BJ (cell line): ENCODE measurements around the gene SLFN11. TPM values are rescaled to one million over a fixed set of nuclear protein-coding genes. Genes with fewer than 3 reads are reported as not detected.

Experiments
- CTCF ChIA-PET: fragments of 350-600 bp; formaldehyde crosslinking; extraction: SDS; loops from one replicate; lab custom pipeline; 2021; ENCODE audit warnings: antibody characterized with exemption, inconsistent platforms; lab: Yijun Ruan, JAX
- POLR2A ChIA-PET: fragments of 300-600 bp; sonication (Branson Sonifier 250); formaldehyde crosslinking; extraction: SDS; loops from one replicate; lab custom pipeline; 2021; ENCODE audit warnings: antibody characterized with exemption; lab: Charles Lee
- DNase-seq: peaks from one replicate; pipeline ENCODE4 v3.0.0-alpha.2; 2011; ENCODE audit warnings: low read depth
- H3K27me3 ChIP-seq: 2 replicates; pipeline ENCODE4 v1.6.0; 2011; ENCODE audit warnings: low read length; ENCODE audit not compliant: control insufficient read depth, insufficient read depth
- H3K36me3 ChIP-seq: 2 replicates; pipeline ENCODE4 v1.5.1; 2011; ENCODE audit warnings: low read length; ENCODE audit not compliant: control insufficient read depth, insufficient read depth
- H3K4me3 ChIP-seq: 2 replicates; pipeline ENCODE4 v1.5.1; 2011; ENCODE audit warnings: low read depth, mild to moderate bottlenecking, control low read depth, low read length
- CTCF ChIP-seq: IDR thresholded peaks from 2 replicates; pipeline ENCODE4 v1.5.1; 2011; ENCODE audit warnings: low read depth, mild to moderate bottlenecking, control low read depth, inconsistent platforms, low read length, moderate library complexity; ENCODE audit not compliant: insufficient read depth
- polyA plus RNA-seq: library from polyadenylated mRNA; depleted of rRNA; stranded (reverse); fragments of >200 nt; gene quantifications from 2 replicates; pipeline ENCODE4 v1.2.3, GENCODE V29; 2011

SLFN11 gene
- polyA plus RNA-seq, 1 experiment = 14.5 TPM

GRCh38 chr17:35352284-35352683 is 21.1 kb downstream of the SLFN11 start:
- Histone ChIP-seq H3K4me3 (no peak overlapping the region), H3K36me3 (peaks cover 4% of the 10 kb centered on the region), H3K27me3 (no peaks in the 10 kb centered on the region)
- CTCF ChIA-PET = interaction anchor here (1.8 kb wide), 1 partner anchor 39 kb away, joined by 5 read pairs; no protein-coding TSS in a partner anchor
- POLR2A ChIA-PET = no interaction called here
- no peak for TF ChIP-seq CTCF
- no peak for DNase-seq

GRCh38 chr17:35350493-35350892 is 22.9 kb downstream of the SLFN11 start:
- POLR2A ChIA-PET = no interaction called here
- no peak for TF ChIP-seq CTCF

GRCh38 chr17:35345926-35346771 is 27.3 kb downstream of the SLFN11 start:
- peak overlapping the region; percentile 40 for H3K4me3 ChIP-seq
- ChIA-PET POLR2A (no interaction called here), CTCF (interaction anchor here (0.6 to 1.6 kb wide), 4 partner anchors 33 to 203 kb away, joined by 3 to 4 read pairs (median 3); no protein-coding TSS in a partner anchor)
- peak; percentile 24 for DNase-seq
- H3K27me3 ChIP-seq = peaks cover 5% of the 10 kb centered on the region; the same call in 1 of the 2 replicates
- peaks cover 2% of the 10 kb centered on the region; the same call in 1 of the 2 replicates for H3K36me3 ChIP-seq
- no peak for TF ChIP-seq CTCF

More at GRCh38 chr17:35350493-35350892, 22.9 kb downstream of the SLFN11 start:
- DNase-seq = no peak
- CTCF ChIA-PET = no interaction called here
- no peak overlapping the region for H3K4me3 ChIP-seq
- H3K27me3 ChIP-seq = no peaks in the 10 kb centered on the region
- H3K36me3 ChIP-seq = peaks cover 4% of the 10 kb centered on the region

- Histone ChIP-seq H3K27me3 (peaks cover 5% of the 10 kb centered on the region; the same call in 1 of the 2 replicates), H3K36me3 (no peaks in the 10 kb centered on the region), H3K4me3 (peak overlapping the region; percentile 40)
- DNase-seq = no peak
- no peak for TF ChIP-seq CTCF
- ChIA-PET CTCF (interaction anchor here (1.0 to 1.4 kb wide), 2 partner anchors 33 to 202 kb away, joined by 3 to 4 read pairs; no protein-coding TSS in a partner anchor), POLR2A (no interaction called here)
Observed at GRCh38 chr17:35345445-35345925, 27.9 kb downstream of the SLFN11 start.

GRCh38 chr17:35344262-35344661 is 29.2 kb downstream of the SLFN11 start:
- H3K36me3 ChIP-seq = no peaks in the 10 kb centered on the region
- TF ChIP-seq CTCF = no peak
- H3K4me3 ChIP-seq = no peak overlapping the region
- ChIA-PET POLR2A (no interaction called here), CTCF (no interaction called here)
- H3K27me3 ChIP-seq = peaks cover 5% of the 10 kb centered on the region; the same call in 1 of the 2 replicates
- no peak for DNase-seq
